A204.1 (cell line): Measurements from ENCODE around the gene PHLDB2.

Experiments
- FAIRE-seq: peaks from 2 replicates; lab custom pipeline; 2012; peaks lifted over from hg19 to GRCh38; lab: Jason Lieb, UNC

The PHLDB2 gene

DNA sequence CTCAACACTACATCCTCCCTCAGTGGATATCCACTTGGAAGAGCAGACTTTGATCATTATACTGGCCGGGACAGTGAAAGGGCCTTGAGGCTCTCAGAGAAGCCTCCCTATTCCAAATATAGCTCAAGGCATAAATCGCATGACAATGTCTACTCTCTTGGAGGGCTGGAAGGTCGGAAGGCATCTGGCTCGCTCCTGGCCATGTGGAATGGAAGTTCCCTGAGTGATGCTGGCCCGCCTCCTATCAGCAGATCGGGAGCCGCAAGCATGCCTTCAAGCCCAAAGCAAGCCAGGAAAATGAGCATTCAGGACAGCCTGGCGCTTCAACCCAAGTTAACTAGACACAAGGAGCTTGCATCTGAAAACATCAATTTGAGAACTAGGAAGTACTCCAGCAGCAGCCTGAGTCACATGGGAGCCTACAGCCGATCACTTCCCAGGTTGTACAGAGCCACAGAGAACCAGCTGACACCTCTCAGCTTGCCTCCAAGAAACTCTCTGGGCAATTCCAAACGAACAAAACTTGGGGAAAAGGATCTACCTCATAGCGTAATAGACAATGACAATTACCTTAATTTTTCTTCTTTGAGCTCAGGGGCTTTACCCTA, 25.4 kb downstream of the PHLDB2 start:
- no peak for FAIRE-seq

DNA sequence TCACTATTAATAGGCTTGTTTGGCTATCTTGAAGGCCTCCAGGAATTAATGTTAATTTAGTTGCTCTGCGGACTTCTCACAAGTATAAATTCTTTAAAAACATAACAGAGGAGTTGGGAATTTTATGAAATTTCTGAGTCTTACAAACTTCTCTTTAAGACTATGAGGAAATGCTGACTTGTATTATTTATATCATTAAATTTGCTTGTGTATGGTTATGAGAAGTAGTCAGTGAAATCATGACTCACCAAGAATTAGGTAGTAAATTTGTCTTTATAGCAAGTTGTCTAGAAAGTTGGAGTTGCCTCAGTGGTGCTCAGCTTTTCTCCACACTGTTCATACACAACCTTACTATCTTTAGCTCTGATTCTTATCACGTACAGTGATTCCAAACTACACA, 26.5 kb downstream of the PHLDB2 start:
- no peak for FAIRE-seq

- no peak for FAIRE-seq
Measured at GRCh38 chr3:111890051-111890580, 31.1 kb downstream of the PHLDB2 start.

GRCh38 chr3:111892070-111892469, 33.0 kb downstream of the PHLDB2 start:
- no peak for FAIRE-seq

GRCh38 chr3:111895071-111895470, 36.0 kb downstream of the PHLDB2 start:
- peak; percentile 78 for FAIRE-seq

DNA sequence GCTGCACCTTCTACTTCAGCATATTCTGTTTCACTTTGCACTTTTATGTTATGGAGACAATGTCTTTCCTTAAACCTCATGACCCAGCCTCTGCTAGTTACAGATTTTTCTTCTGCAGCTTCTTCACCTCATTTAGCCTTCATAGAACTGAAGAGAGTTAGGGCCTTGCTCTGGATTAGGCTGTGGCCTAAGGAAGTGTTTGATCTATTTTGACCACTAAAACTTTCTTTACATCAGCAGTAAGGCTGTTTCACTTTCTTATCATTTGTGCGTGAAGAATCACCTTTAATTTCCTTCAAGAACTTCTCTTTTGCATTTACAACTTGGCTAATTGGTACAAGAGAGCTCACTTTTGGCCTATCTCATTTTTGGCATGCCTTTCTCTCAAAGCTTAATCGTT, 40.9 kb downstream of the PHLDB2 start:
- no peak for FAIRE-seq

GRCh38 chr3:111901637-111902036, 42.6 kb downstream of the PHLDB2 start:
- FAIRE-seq: no peak

GRCh38 chr3:111902534-111902933, 43.5 kb downstream of the PHLDB2 start:
- FAIRE-seq: no peak

GRCh38 chr3:111903067-111903511, 44.0 kb downstream of the PHLDB2 start:
- FAIRE-seq: no peak

DNA sequence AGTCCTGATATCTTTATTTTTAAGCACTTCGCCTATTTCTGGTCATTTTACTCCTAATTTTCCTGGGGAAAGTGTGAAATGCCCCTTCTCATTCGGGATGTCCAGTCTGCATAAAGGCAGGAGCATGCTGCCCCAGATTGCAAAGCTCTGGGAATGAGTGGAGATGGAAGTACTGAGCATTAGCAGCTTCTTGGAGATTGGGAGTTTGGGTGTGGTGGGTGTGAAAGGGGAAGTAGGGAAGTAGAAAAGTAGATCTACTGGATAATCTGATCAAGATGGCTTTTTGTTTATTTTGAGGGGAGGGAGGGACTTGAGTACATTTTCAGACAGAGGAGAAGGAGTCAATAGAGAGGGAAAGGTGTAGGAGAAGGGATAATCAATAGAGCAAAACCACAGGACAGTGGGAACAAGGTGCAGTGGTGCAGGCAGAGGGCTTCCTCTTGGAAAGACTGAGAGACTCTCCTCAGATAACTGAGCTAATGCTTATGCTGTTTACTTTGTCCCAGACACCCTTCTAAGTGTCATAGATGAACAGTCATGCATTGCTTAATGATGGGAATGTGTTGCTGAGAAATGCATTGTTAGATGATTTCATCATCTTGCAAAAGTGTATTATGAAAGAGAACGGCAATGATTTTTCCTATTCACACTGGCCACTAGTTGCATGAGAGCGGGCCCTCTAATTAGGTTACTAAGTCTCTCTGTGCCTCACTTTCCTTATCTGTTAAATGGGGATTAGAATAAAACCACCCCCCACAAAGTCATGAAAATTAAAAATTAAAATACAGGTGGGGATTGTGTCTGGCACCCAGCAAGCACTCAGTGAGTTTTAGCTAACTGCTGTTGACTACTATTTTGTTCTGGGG, 45.5 kb downstream of the PHLDB2 start:
- FAIRE-seq: no peak

- FAIRE-seq: no peak
Measured at GRCh38 chr3:111906656-111907055, 47.6 kb downstream of the PHLDB2 start.

DNA sequence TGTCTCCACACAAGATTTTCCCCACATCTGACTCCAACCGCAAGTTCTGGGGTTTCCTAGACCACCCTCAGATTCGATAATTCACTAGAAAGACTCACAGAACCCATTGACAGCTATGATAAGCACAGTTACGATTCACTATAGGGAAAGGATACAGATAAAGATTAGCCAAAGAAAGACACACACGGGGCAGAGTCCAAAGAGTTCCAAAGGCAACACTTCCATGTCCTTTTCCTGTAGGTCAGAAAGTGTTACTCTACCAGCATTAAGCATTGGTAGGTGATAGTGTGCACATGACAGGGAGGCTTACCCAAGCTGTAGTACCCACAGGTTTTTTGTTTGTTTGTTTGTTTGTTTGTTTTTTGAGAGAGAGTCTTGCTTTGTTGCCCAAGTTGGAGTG, 48.1 kb downstream of the PHLDB2 start:
- FAIRE-seq: no peak

- FAIRE-seq: no peak
Measured at GRCh38 chr3:111910806-111911205, 51.7 kb downstream of the PHLDB2 start.

DNA sequence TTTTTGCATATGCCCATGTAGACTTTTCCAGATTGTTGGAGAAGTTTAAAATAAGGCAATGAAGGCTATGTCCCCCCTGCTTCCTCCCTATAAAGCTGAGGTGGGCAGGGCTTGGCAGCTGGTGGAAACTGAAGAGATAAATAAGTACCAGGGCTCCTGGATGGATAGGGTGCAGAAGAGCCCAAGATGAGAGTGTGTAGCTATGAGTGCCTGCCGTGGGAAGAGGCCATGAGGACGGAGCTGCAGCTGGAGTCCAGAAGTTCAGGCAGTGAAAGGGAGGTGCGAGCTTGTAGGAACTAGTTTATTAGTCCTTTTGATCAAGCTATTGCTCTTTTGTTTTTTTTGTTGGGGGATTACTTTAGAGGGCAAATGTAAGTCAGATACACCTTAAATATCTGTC, 52.4 kb downstream of the PHLDB2 start:
- FAIRE-seq: no peak

DNA sequence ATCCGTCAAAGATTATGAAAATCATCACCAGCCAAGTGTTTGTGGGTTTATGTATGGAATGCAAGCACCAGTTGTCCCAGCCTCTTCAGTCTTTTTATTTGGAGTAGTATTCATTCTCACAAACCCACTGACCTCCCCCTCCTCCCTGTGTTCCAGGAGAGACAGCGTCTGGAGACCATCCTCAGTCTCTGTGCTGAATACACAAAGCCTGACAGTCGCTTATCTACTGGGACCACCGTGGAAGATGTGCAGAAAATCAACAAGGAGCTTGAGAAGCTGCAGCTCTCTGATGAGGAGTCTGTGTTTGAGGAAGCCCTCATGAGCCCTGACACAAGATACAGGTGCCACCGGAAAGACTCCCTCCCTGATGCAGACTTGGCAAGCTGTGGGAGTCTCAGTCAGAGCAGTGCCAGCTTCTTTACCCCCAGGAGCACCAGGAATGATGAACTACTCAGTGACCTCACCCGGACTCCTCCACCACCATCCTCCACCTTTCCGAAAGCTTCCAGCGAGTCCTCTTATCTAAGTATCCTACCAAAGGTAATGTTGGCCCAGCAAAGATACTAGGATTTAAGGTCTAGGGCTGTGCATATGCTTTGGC, 54.2 kb downstream of the PHLDB2 start:
- no peak for FAIRE-seq

GRCh38 chr3:111915905-111916304, 56.8 kb downstream of the PHLDB2 start:
- FAIRE-seq: no peak

- FAIRE-seq: no peak
Measured at GRCh38 chr3:111917300-111917699, 58.2 kb downstream of the PHLDB2 start.

- FAIRE-seq: no peak
Measured at GRCh38 chr3:111919370-111920065, 60.5 kb downstream of the PHLDB2 start.

- no peak for FAIRE-seq
Measured at GRCh38 chr3:111921181-111921580, 62.1 kb downstream of the PHLDB2 start.

DNA sequence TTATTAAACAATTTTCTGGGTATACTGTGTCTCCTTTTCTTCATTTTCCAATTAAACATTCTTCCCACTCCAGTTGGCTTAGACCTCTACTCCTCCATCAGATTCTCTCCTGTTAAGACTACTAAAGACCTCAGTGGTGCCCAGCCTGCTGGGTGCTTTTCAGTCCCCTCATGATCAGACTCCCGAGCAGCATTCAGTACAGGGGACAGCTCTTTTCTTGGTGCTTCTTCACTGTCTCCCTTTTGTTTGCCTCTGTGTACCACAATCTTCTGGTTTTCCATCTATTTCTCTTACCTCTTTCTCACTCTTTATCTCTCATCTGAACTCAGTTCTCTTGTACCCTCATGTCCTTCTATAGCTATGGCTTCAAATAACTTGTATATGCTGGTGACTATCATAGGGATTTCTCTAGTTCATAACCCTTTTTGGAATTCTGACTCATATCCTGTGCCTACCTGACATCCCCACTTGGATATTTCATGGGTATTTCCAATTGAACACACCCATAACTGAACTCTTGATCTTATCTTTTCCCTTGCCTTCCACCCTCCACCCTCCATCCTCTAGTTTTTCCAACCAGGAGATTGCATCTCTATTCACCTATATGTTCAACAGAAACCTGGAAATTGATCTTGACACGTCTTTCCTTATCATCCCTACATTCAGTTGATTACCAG, 64.2 kb downstream of the PHLDB2 start:
- no peak for FAIRE-seq

DNA sequence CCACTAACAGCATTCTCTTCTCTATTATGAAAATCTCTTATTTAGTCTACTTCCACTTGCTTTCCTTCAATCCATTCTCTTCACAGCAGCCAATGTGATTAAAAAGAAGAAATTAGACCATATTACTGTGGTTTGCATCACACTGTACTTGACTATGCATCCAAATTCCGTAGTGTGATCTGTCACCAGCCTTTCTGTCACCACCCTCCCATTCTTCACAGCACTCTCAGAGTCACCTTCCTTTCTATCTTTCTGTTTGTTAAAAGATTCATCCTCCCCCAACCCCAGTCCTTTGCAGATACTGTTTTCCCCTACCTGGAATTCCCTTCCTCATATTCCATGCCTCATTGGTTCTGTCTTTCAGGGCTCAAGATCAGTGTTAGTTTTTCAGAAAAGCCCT, 64.7 kb downstream of the PHLDB2 start:
- FAIRE-seq: no peak

- FAIRE-seq: no peak
Measured at GRCh38 chr3:111924283-111924682, 65.2 kb downstream of the PHLDB2 start.
